GM12878 (cell line): ENCODE results near the gene ADK. TPM values are rescaled to one million over a fixed set of nuclear protein-coding genes. Genes with fewer than 3 reads are reported as not detected.

Experiments used
- SIX5 ChIP-seq: IDR thresholded peaks from 2 replicates; pipeline ENCODE4 v1.6.1; 2011; ENCODE audit warnings: mild to moderate bottlenecking, low read depth, low read length, moderate library complexity; ENCODE audit not compliant: severe bottlenecking
- SMC3 ChIP-seq: IDR thresholded peaks from 2 replicates; pipeline ENCODE4 v1.6.1; 2011; ENCODE audit warnings: low read length, improper control_type of control experiment, borderline replicate concordance
- polyA plus RNA-seq, 11 experiments: library from polyadenylated mRNA; depleted of rRNA in 4 of 11; unstranded in 6 of 11; stranded (reverse) in 5 of 11; fragments of >200 nt; fragmentation: Nextera tagmentation in 4 of 11; fragmentation: Illumina TruSeq in 1 of 11; extraction: Ambion mirVana in 4 of 11; extraction: Trizol in 1 of 11; gene quantifications; 1 replicate in 1 of 11; 2 replicates in 10 of 11; pipeline versions ENCODE4 v1.2.1 to v1.2.3, GENCODE V29; 2011 to 2016; ENCODE audit warnings: inconsistent platforms in 2 of 11, missing spikeins in 2 of 11, low read depth in 1 of 11
- total RNA-seq, 4 experiments: library from RNA; depleted of rRNA in 3 of 4; stranded (reverse); fragments of >200 nt in 3 of 4; fragmentation: Illumina TruSeq in 1 of 4; extraction: Trizol in 1 of 4; gene quantifications; 2 replicates each; pipeline versions ENCODE4 v1.2.1 to v1.2.3, GENCODE V29; 2013 to 2021
- TF ChIP-seq, protein P1 (sequence below): fragments of 450-650 bp; formaldehyde crosslinking; IDR thresholded peaks from 2 replicates; pipeline ENCODE4 v1.4.0; 2022; ENCODE audit warnings: mild to moderate bottlenecking, moderate library complexity
- TF ChIP-seq, protein P2 (sequence below): fragments of 450-650 bp; IDR thresholded peaks from 2 replicates; pipeline ENCODE4 v1.6.1; 2017; ENCODE audit warnings: low read depth, mild to moderate bottlenecking, moderate library complexity

Gene ADK
- total and polyA plus RNA-seq, 10 of the 15 experiments (the other 5 are each of a cell fraction or from before 2014, with no cell fraction given), result 42.0 to 151 (median 81.6) TPM

GRCh38 chr10:74174521-74174920 lies 23.5 kb downstream of the ADK start (continued):
- TF ChIP-seq, protein P1, sequence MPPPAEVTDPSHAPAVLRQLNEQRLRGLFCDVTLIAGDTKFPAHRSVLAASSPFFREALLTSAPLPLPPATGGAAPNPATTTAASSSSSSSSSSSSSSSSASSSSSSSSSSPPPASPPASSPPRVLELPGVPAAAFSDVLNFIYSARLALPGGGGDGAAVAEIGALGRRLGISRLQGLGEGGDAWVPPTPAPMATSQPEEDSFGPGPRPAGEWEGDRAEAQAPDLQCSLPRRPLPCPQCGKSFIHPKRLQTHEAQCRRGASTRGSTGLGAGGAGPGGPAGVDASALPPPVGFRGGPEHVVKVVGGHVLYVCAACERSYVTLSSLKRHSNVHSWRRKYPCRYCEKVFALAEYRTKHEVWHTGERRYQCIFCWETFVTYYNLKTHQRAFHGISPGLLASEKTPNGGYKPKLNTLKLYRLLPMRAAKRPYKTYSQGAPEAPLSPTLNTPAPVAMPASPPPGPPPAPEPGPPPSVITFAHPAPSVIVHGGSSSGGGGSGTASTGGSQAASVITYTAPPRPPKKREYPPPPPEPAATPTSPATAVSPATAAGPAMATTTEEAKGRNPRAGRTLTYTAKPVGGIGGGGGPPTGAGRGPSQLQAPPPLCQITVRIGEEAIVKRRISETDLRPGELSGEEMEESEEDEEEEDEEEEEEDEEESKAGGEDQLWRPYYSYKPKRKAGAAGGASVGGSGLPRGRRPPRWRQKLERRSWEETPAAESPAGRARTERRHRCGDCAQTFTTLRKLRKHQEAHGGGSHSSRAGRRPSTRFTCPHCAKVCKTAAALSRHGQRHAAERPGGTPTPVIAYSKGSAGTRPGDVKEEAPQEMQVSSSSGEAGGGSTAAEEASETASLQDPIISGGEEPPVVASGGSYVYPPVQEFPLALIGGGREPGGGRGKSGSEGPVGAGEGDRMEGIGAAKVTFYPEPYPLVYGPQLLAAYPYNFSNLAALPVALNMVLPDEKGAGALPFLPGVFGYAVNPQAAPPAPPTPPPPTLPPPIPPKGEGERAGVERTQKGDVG (CRISPR knock-in tag), result no peak
- TF ChIP-seq, protein P2, sequence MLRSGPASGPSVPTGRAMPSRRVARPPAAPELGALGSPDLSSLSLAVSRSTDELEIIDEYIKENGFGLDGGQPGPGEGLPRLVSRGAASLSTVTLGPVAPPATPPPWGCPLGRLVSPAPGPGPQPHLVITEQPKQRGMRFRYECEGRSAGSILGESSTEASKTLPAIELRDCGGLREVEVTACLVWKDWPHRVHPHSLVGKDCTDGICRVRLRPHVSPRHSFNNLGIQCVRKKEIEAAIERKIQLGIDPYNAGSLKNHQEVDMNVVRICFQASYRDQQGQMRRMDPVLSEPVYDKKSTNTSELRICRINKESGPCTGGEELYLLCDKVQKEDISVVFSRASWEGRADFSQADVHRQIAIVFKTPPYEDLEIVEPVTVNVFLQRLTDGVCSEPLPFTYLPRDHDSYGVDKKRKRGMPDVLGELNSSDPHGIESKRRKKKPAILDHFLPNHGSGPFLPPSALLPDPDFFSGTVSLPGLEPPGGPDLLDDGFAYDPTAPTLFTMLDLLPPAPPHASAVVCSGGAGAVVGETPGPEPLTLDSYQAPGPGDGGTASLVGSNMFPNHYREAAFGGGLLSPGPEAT, result no peak
- TF ChIP-seq SIX5, result no peak
- TF ChIP-seq SMC3, result no peak
- TF ChIP-seq, all 136 proteins: peak for 0
